IMR-90 (cell line): ENCODE data around the gene DNTTIP2.

Experiments
- CEBPB ChIP-seq: IDR thresholded peaks from 2 replicates; pipeline ENCODE4 v1.6.1; 2012; ENCODE audit warnings: low read depth, low read length, improper control_type of control experiment
- CHD1 ChIP-seq: IDR thresholded peaks from 2 replicates; pipeline ENCODE4 v1.6.1; 2012; ENCODE audit warnings: low read depth, low read length, improper control_type of control experiment
- CTCF ChIP-seq: conservative IDR thresholded peaks from 2 replicates; pipeline ENCODE4 v1.5.1; 2012; ENCODE audit warnings: mild to moderate bottlenecking, low read depth, low read length, improper control_type of control experiment
- MAFK ChIP-seq: IDR thresholded peaks from 2 replicates; pipeline ENCODE4 v1.6.1; 2012; ENCODE audit warnings: low read depth, low read length, improper control_type of control experiment
- MAZ ChIP-seq: IDR thresholded peaks from 2 replicates; pipeline ENCODE4 v1.6.1; 2012; ENCODE audit warnings: low read depth, mild to moderate bottlenecking, low read length, improper control_type of control experiment, moderate library complexity, borderline replicate concordance
- MXI1 ChIP-seq: IDR thresholded peaks from 2 replicates; pipeline ENCODE4 v1.6.1; 2012; ENCODE audit warnings: low read depth, mild to moderate bottlenecking, low read length, moderate library complexity, borderline replicate concordance
- POLR2A ChIP-seq: IDR thresholded peaks from 2 replicates; pipeline ENCODE4 v1.6.1; 2012; ENCODE audit warnings: mild to moderate bottlenecking, low read depth, low read length
- RAD21 ChIP-seq: IDR thresholded peaks from 2 replicates; pipeline ENCODE4 v1.6.1; 2012; ENCODE audit warnings: low read length, improper control_type of control experiment
- RFX5 ChIP-seq: IDR thresholded peaks from 2 replicates; pipeline ENCODE4 v1.8.0; 2012; ENCODE audit warnings: low read depth, mild to moderate bottlenecking, low read length, moderate library complexity
- SMC3 ChIP-seq: fragments of 150-350 bp; IDR thresholded peaks from 2 replicates; pipeline ENCODE4 v1.6.1; 2016; ENCODE audit warnings: low read depth, mild to moderate bottlenecking, antibody characterized with exemption, low read length, moderate library complexity
- USF2 ChIP-seq: fragments of 150-350 bp; IDR thresholded peaks from 2 replicates; pipeline ENCODE4 v1.6.1; 2017; ENCODE audit warnings: mild to moderate bottlenecking, antibody characterized with exemption, low read length, low read depth

- TF ChIP-seq CTCF = no peak
- no peak for TF ChIP-seq POLR2A
- no peak for TF ChIP-seq SMC3
- TF ChIP-seq MXI1 = no peak
- TF ChIP-seq USF2 = no peak
- TF ChIP-seq MAZ = no peak
- no peak for TF ChIP-seq CEBPB
- no peak for TF ChIP-seq RFX5
- no peak for TF ChIP-seq MAFK
- no peak for TF ChIP-seq RAD21
- no peak for TF ChIP-seq CHD1
These were observed 31.3 kb upstream of the DNTTIP2 start for GRCh38 chr1:93910305-93910704.
